Gastrocnemius medialis (tissue), 4 donors: Measurements from ENCODE around the gene WASL. TPM values are rescaled to one million over a fixed set of nuclear protein-coding genes. Genes with fewer than 3 reads are reported as not detected.
A peak's percentile ranks its signal among the peaks of the same experiment; 100 is the strongest.
"Not testable (repeated sequence)": the region's sequence is repeated elsewhere in the genome, so short reads cannot be mapped to it uniquely, and the experiment has no call there.

Source experiments
- ATAC-seq, 2 donors: fragments of 150-250 bp; one replicate each; pipeline ENCODE4 v1.9.1; 2016
- DNase-seq, 2 donors: peaks; one replicate each; pipeline ENCODE4 v3.0.0-alpha.2; 2019
- H3K27ac ChIP-seq, 4 donors: fragments of 200-600 bp; sonication (generic); 1 replicate in 1 of 4; 2 replicates in 3 of 4; pipeline ENCODE4 v1.5.1; 2016 to 2018; ENCODE audit warnings: mild to moderate bottlenecking in 2 of 4, moderate library complexity in 1 of 4
- H3K27me3 ChIP-seq, 3 donors: fragments of 200-600 bp; sonication (generic) in 2 of 3; 1 replicate in 1 of 3; 2 replicates in 2 of 3; pipeline versions ENCODE4 v1.5.1 to v1.6.0; 2016 to 2019; ENCODE audit warnings: mild to moderate bottlenecking in 1 of 3, moderate library complexity in 1 of 3
- H3K36me3 ChIP-seq, 2 donors: fragments of 200-600 bp; sonication (generic) in 1 of 2; one replicate each; pipeline ENCODE4 v1.5.1; 2017 to 2018
- H3K4me1 ChIP-seq, 2 donors: fragments of 200-600 bp; sonication (generic) in 1 of 2; one replicate each; pipeline ENCODE4 v1.5.1; 2016 to 2017; ENCODE audit warnings: mild to moderate bottlenecking in 2 of 2
- H3K4me3 ChIP-seq, 4 donors: fragments of 200-600 bp; sonication (generic) in 3 of 4; 1 replicate in 1 of 4; 2 replicates in 3 of 4; pipeline ENCODE4 v1.5.1; 2016 to 2019; ENCODE audit warnings: mild to moderate bottlenecking in 2 of 4
- H3K9me3 ChIP-seq, 3 donors: fragments of 200-600 bp; sonication (generic) in 2 of 3; 1 replicate in 1 of 3; 2 replicates in 2 of 3; pipeline ENCODE4 v1.5.1; 2016 to 2019
- POLR2A ChIP-seq, 2 donors: fragments of 450-650 bp; IDR thresholded peaks; one replicate each; pipeline ENCODE4 v1.6.1; 2017; ENCODE audit warnings: antibody characterized with exemption in 2 of 2, mild to moderate bottlenecking in 2 of 2, moderate library complexity in 2 of 2
- in situ Hi-C, 4 donors: fragments of 200-750 bp; cut with MboI; loops; one replicate each; pipeline versions ENCODE4 v1.15.0 to v1.8.0; 2017; ENCODE audit warnings: low sequenced_read_pairs in 4 of 4
- intact Hi-C: fragments of 100-400 bp; cut with DNase I; formaldehyde crosslinking; loops from one replicate; pipeline ENCODE4 v1.15.1; 2023; ENCODE audit warnings: low total_unique reads
- total RNA-seq, 4 donors: library from RNA; depleted of rRNA; stranded (reverse); fragments of >200 nt; gene quantifications; one replicate each; pipeline versions ENCODE4 v1.1.0 to v1.2.3, GENCODE V29; 2016
- TF ChIP-seq, protein P1 (sequence below), 5 experiments: fragments of 450-650 bp in 3 of 5; fragments of 200-600 bp in 2 of 5; sonication (generic) in 2 of 5; IDR thresholded peaks in 4 of 5; conservative IDR thresholded peaks in 1 of 5; 1 replicate in 4 of 5; 2 replicates in 1 of 5; pipeline ENCODE4 v1.5.1; 2016 to 2019; ENCODE audit warnings: antibody characterized with exemption in 5 of 5, mild to moderate bottlenecking in 3 of 5, moderate library complexity in 3 of 5

WASL gene
- 10 to 100 TPM; 29.0 to 40.4 (median 33.0) TPM for total RNA-seq

DNA sequence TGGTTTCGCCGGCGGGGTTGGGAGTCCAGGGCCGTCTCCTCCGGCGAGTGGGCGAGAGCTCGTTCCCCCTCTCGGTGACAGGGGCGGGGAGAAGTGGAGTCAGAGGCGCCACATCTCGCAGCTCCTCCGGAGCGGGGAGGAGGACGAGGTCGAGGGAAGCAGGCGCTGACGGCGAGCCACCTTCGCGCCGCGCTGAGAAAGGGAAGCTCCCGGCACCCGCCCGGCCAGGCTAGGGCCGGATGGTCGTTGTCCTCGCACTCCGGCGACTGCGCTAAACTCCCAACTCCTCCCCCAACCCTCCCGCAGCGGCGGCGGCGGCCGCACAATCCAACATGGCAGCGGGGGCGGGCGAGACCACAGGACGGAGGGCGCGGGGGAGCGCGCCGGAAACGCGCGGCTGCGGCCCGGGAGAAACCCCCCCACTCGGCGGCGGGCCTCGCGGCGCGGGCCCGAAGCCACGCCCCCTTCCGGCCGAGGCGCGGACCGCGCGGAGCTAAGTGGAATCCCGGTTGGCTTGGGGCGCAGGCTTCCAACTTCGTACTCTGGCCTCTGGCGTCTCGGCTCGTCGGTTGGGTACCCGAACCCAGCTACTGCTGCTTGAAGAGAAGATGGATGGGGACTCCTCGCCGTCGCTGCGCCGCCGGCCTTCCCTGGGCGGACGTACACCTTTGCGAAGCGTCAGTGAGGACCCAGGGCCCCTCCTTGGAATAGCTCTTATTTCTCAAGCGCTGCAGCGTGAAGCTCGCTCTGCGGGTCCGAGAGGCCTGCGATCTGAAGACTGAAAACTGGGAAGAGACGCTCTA, at the start of gene WASL:
Gene WASL (minus strand): TSS at position 270 of the 803 bp plus-strand sequence. CDS start 269 bp downstream, at position 1.
- DNase-seq (peak; percentile 87 to 91), ATAC-seq (peak; percentile 79 to 80)
- H3K4me3 ChIP-seq, result peak within 1 kb of the TSS; percentile 75 to 97 (median 91)
- H3K27me3 ChIP-seq, result no peaks in the 10 kb centered on the region
- H3K9me3 ChIP-seq, result no peaks in the 10 kb centered on the region
- H3K36me3 ChIP-seq, result no peaks in the 10 kb centered on the region
- peak within 1 kb of the TSS; percentile 96 to 99 (median 99) for H3K27ac ChIP-seq
- TF ChIP-seq POLR2A (IDR thresholded peaks at IDR 0.05), result peak; percentile 97 to 98
- TF ChIP-seq, protein P1, sequence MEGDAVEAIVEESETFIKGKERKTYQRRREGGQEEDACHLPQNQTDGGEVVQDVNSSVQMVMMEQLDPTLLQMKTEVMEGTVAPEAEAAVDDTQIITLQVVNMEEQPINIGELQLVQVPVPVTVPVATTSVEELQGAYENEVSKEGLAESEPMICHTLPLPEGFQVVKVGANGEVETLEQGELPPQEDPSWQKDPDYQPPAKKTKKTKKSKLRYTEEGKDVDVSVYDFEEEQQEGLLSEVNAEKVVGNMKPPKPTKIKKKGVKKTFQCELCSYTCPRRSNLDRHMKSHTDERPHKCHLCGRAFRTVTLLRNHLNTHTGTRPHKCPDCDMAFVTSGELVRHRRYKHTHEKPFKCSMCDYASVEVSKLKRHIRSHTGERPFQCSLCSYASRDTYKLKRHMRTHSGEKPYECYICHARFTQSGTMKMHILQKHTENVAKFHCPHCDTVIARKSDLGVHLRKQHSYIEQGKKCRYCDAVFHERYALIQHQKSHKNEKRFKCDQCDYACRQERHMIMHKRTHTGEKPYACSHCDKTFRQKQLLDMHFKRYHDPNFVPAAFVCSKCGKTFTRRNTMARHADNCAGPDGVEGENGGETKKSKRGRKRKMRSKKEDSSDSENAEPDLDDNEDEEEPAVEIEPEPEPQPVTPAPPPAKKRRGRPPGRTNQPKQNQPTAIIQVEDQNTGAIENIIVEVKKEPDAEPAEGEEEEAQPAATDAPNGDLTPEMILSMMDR (IDR thresholded peaks at IDR 0.05 in 4 of 5, conservative IDR thresholded peaks at IDR 0.05 in 1 of 5), result peak in 3 of 5 experiments; percentile 21 to 37 (median 32)
- peaks cover 50 to 51% of the 10 kb centered on the region in 2 donors for H3K4me1 ChIP-seq
- in situ Hi-C loops (loop anchor here in 1 of 4 donors (10.0 to 25.0 kb wide), 2 partner anchors 214 to 1188 kb away; partner anchors contain the start of genes IQUB and POT1), intact Hi-C loops (loop anchor here (2.0 to 5.0 kb wide), 6 partner anchors 67 to 214 kb away; partner anchors contain the start of genes ASB15, IQUB and LMOD2)

- ATAC-seq (peak; percentile 93 to 96), DNase-seq (no peak)
- Histone ChIP-seq H3K9me3 (no peaks in the 10 kb centered on the region), H3K36me3 (no peaks in the 10 kb centered on the region), H3K27me3 (no peaks in the 10 kb centered on the region), H3K4me1 (peaks cover 0 to 15% of the 10 kb centered on the region in 2 donors), H3K27ac (peak overlapping the region; percentile 44 to 83 (median 62)), H3K4me3 (peak overlapping the region in 1 of 4 donors; percentile 28)
- intact Hi-C loops, result loop anchor here (2.0 to 5.0 kb wide), 3 partner anchors 67 to 119 kb away; no protein-coding TSS in a partner anchor
- TF ChIP-seq, protein P1 (IDR thresholded peaks at IDR 0.05 in 4 of 5, conservative IDR thresholded peaks at IDR 0.05 in 1 of 5), result peak in 4 of 5 experiments; percentile 46 to 84 (median 66)
- no peak for TF ChIP-seq POLR2A (IDR thresholded peaks at IDR 0.05)
- in situ Hi-C loops, result loop anchor here in 2 of 4 donors (5.0 to 10.0 kb wide), 2 partner anchors 64 to 77 kb away; no protein-coding TSS in a partner anchor
Observed at GRCh38 chr7:123797673-123798531, 49.1 kb upstream of the WASL start.

- Histone ChIP-seq H3K4me3 (no peak overlapping the region), H3K9me3 (no peaks in the 10 kb centered on the region), H3K27ac (no peak overlapping the region), H3K36me3 (no peaks in the 10 kb centered on the region), H3K4me1 (peaks cover 0 to 15% of the 10 kb centered on the region in 2 donors), H3K27me3 (no peaks in the 10 kb centered on the region)
- TF ChIP-seq, protein P1 (IDR thresholded peaks at IDR 0.05 in 4 of 5, conservative IDR thresholded peaks at IDR 0.05 in 1 of 5), result no peak
- no peak for TF ChIP-seq POLR2A (IDR thresholded peaks at IDR 0.05)
- in situ Hi-C loops (loop anchor here in 2 of 4 donors (5.0 to 10.0 kb wide), 2 partner anchors 66 to 78 kb away; no protein-coding TSS in a partner anchor), intact Hi-C loops (loop anchor here (5.0 kb wide), 1 partner anchor 121 kb away; no protein-coding TSS in a partner anchor)
- ATAC-seq (no peak), DNase-seq (no peak)
Observed at GRCh38 chr7:123796568-123796967, 47.8 kb upstream of the WASL start.

DNA sequence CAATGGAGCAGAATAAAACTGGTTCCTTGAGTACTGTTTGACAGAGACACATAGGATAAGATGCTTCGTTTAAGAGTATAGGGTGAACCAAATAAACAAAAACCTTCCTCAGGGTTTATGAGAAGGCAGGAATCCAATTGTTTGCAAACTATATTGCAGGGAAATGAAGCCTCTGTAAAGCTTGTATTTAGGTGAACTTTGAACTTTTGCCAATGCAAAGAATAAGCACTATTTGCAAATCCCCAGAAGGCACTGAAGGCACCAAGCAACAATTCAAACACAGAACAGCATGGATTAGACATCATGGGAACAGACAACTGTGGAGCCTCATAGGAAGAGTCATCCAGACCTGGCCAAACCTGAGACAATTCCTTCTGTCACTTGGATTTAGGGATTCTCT, 47.1 kb upstream of the WASL start:
- in situ Hi-C loops (loop anchor here in 2 of 4 donors (5.0 to 10.0 kb wide), 2 partner anchors 66 to 79 kb away; no protein-coding TSS in a partner anchor), intact Hi-C loops (loop anchor here (5.0 kb wide), 1 partner anchor 121 kb away; no protein-coding TSS in a partner anchor)

GRCh38 chr7:123795116-123795515, 46.3 kb upstream of the WASL start:
- not testable (repeated sequence) for H3K27me3 ChIP-seq, DNase-seq, H3K36me3 ChIP-seq, ATAC-seq, H3K27ac ChIP-seq, H3K4me3 ChIP-seq, H3K9me3 ChIP-seq
- in situ Hi-C loops, result loop anchor here in 2 of 4 donors (5.0 to 10.0 kb wide), 2 partner anchors 67 to 80 kb away; no protein-coding TSS in a partner anchor
- peaks cover 0 to 15% of the 10 kb centered on the region in 2 donors for H3K4me1 ChIP-seq
- intact Hi-C loops, result loop anchor here (5.0 kb wide), 1 partner anchor 122 kb away; no protein-coding TSS in a partner anchor

More for the DNA sequence above, 47.1 kb upstream of the WASL start:
- Histone ChIP-seq H3K36me3 (no peaks in the 10 kb centered on the region), H3K4me1 (peaks cover 0 to 15% of the 10 kb centered on the region in 2 donors), H3K4me3 (no peak overlapping the region), H3K27ac (no peak overlapping the region), H3K27me3 (no peaks in the 10 kb centered on the region), H3K9me3 (no peaks in the 10 kb centered on the region)
- TF ChIP-seq, protein P1 (IDR thresholded peaks at IDR 0.05 in 4 of 5, conservative IDR thresholded peaks at IDR 0.05 in 1 of 5), result no peak
- no peak for TF ChIP-seq POLR2A (IDR thresholded peaks at IDR 0.05)
- DNase-seq, result no peak
- ATAC-seq, result no peak
